Gastroesophageal sphincter (tissue), 3 donors: Measurements from ENCODE around the gene ITGA8.
"Not testable (repeated sequence)": the region's sequence is repeated elsewhere in the genome, so short reads cannot be mapped to it uniquely, and the experiment has no call there.

Experiments used
- CTCF ChIP-seq, 4 experiments: fragments of 200-600 bp in 2 of 4; fragments of 450-650 bp in 2 of 4; sonication (generic) in 1 of 4; IDR thresholded peaks; one replicate each; pipeline ENCODE4 v1.5.1; 2017 to 2019; ENCODE audit warnings: antibody characterized with exemption in 4 of 4, mild to moderate bottlenecking in 2 of 4, moderate library complexity in 2 of 4
- EP300 ChIP-seq: sonication (generic); formaldehyde crosslinking; IDR thresholded peaks from one replicate; pipeline ENCODE4 v1.6.1; 2017; ENCODE audit warnings: antibody characterized with exemption, mild to moderate bottlenecking
- POLR2A ChIP-seq, 2 donors: fragments of 450-650 bp; IDR thresholded peaks; one replicate each; pipeline ENCODE4 v1.6.1; 2017; ENCODE audit warnings: antibody characterized with exemption in 2 of 2, mild to moderate bottlenecking in 2 of 2, moderate library complexity in 1 of 2
- POLR2AphosphoS5 ChIP-seq: sonication (generic); formaldehyde crosslinking; IDR thresholded peaks from one replicate; pipeline ENCODE4 v1.6.1; 2017; ENCODE audit warnings: antibody characterized with exemption

GRCh38 chr10:15534928-15535538, 184.7 kb downstream of the ITGA8 start:
- not testable (repeated sequence) for TF ChIP-seq CTCF (IDR thresholded peaks at IDR 0.05); POLR2A (IDR thresholded peaks at IDR 0.05); POLR2AphosphoS5; EP300
